Effector memory CD4-positive, alpha-beta T cell (primary cell): Measurements from ENCODE around the gene BCL2L12.

ENCODE experiments used
- DNase-seq, 3 donors: peaks; one replicate each; pipeline ENCODE4 v3.0.0-alpha.2; 2020
- H3K27ac ChIP-seq: 2 replicates; pipeline ENCODE4 v1.7.0; 2013; ENCODE audit warnings: mild to moderate bottlenecking, low read length, moderate library complexity; ENCODE audit not compliant: insufficient read depth, poor library complexity, severe bottlenecking
- H3K27me3 ChIP-seq: replicated peaks from 2 replicates; pipeline ENCODE4 v1.7.0; 2013; ENCODE audit warnings: mild to moderate bottlenecking, low read length; ENCODE audit not compliant: insufficient read depth, control insufficient read depth, poor library complexity, severe bottlenecking
- H3K36me3 ChIP-seq: 2 replicates; pipeline ENCODE4 v1.7.0; 2013; ENCODE audit warnings: mild to moderate bottlenecking, low read length, moderate library complexity; ENCODE audit not compliant: control insufficient read depth, insufficient read depth
- H3K4me1 ChIP-seq: 2 replicates; pipeline ENCODE4 v1.7.0; 2013; ENCODE audit warnings: low read length, mild to moderate bottlenecking; ENCODE audit not compliant: control insufficient read depth, insufficient read depth, poor library complexity, severe bottlenecking
- H3K4me3 ChIP-seq: 2 replicates; pipeline ENCODE4 v1.7.0; 2013; ENCODE audit warnings: low read length, low read depth, mild to moderate bottlenecking; ENCODE audit not compliant: insufficient read depth, poor library complexity, severe bottlenecking
- H3K9me3 ChIP-seq: 2 replicates; pipeline ENCODE4 v1.7.0; 2013; ENCODE audit warnings: mild to moderate bottlenecking, low read length, moderate library complexity; ENCODE audit not compliant: control insufficient read depth

Gene BCL2L12

DNA sequence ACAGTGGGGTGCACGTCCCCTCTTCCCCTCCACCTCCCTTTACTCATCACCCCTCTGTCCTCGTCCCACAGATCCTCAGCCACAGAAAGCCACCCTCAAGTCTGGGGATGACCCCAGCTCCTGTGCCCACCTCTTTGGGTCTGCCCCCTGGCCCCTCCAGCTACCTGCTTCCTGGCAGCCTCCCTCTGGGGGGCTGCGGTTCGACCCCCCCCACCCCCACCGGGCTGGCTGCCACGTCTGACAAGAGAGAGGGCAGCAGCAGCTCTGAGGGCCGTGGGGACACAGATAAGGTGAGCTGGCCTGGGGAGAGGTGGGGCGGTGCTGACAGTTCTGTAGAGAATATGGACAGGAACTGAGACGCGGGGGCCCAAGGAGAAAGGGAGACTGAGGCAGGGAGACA is 11.2 kb upstream of the BCL2L12 start:
- no peak for DNase-seq
- peaks cover 84% of the 10 kb centered on the region for H3K36me3 ChIP-seq

DNA sequence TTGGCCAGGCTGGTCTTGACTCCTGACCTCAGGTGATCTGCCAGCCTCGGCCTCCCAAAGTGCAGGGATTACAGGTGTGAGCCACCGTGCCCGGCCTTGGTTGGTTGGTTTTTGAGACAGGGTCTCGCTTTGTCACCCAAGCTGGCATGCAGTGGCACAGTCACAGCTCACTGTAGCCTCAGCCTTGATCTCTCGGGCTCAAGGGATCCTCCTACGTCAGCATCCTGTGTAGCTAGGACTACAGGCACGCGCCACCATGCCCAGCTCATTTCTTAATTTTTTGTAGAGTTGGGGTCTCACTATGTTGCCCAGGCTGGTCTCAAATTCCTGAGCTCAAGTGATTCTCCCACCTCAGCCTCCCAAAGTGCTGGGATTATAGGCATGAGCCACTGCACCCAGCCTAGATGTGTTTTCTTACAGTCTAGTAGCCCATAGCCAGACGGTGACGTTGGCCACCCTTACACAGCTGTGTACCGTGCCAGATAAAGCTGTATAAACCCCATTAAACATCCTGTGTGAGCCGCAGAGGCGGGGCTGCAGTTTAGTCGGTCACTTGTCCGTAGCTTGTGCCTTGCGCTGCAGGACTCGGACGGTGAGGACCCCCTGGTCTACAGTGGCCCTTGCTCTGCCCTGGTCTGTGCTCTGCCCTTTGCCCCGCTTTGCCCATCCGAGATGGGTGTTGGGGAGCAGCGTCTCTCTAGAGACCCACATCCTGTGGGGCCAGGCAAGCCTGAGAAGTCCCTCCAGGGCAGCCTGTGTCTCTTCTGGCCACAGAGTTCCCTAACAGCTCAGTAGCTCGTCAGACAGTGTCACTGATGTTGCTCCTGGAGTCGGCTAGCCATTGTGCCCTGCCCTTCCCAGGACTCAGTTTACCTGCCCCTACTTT is 9.9 kb upstream of the BCL2L12 start:
- Histone ChIP-seq H3K9me3 (no peaks in the 10 kb centered on the region), H3K27me3 (no peaks in the 10 kb centered on the region), H3K36me3 (peaks cover 82% of the 10 kb centered on the region), H3K4me3 (no peak overlapping the region), H3K4me1 (no peaks in the 10 kb centered on the region), H3K27ac (no peak overlapping the region)
- no peak for DNase-seq

More for the DNA sequence above, 11.2 kb upstream of the BCL2L12 start:
- no peak overlapping the region for H3K4me3 ChIP-seq
- H3K27ac ChIP-seq: no peak overlapping the region
- H3K27me3 ChIP-seq: no peaks in the 10 kb centered on the region
- H3K9me3 ChIP-seq: no peaks in the 10 kb centered on the region
- no peaks in the 10 kb centered on the region for H3K4me1 ChIP-seq

DNA sequence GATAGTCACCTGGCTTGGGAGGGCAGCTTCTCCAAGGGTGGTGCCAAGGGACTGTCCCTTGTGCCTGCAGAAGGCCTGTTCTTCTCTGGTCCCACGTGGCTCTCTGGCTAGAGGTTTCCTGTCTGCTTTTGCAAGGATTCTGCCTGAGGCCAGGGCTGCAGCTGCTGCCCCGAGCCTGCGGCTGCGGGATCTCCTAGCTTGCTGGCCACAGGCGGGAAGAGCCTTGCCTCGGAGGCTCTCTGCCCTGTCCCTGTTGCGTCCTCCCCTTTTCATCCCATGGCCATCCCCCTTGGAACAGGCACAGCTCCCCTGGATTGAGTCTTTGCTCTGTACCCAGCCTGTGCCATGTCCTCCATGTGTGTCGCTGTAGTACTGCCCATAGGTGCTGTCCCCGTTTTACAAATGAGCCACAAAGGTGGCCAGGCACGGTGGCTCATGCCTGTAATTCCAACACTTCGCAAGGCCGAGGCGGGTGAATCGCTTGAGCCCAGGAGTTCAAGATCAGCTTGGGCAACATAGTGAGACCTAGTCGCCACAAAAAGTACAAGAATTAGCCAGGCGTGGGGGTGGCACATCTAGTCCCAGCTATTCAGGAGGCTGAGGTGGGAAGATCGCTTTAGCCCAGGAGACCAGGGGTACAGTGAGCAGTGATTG is 9.2 kb upstream of the BCL2L12 start:
- Histone ChIP-seq H3K36me3 (peaks cover 84% of the 10 kb centered on the region), H3K4me1 (no peaks in the 10 kb centered on the region), H3K27me3 (no peaks in the 10 kb centered on the region), H3K4me3 (no peak overlapping the region), H3K9me3 (no peaks in the 10 kb centered on the region), H3K27ac (no peak overlapping the region)
- DNase-seq: no peak

DNA sequence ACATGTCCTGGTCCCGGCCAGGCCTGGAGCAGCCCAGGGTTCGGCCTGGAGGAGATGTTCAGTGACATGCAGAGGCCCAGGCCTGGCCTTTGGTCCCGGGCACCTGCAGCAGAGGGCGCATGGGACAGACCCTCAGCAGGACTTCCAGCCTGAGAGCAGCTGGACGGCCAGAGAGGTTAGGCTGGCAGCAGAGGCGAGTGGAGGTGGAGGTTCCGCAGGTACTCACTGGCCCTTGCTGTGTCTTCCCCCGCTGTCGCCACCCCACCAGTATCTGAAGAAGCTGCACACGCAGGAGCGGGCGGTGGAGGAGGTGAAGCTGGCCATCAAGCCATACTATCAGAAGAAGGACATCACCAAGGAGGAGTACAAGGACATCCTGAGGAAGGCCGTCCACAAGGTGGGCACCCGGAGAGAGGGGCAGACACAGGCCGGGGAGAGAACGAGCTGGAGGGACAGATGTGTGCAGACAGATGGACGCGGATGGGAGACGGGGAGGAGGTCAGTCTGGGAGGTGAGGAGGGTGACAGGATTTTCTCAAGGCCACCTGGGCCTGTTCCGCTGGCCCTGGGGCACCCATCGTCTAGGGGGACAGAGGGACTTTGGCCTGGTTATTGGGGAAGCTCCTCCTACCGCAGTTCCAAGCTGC is 8.1 kb upstream of the BCL2L12 start:
- Histone ChIP-seq H3K27me3 (no peaks in the 10 kb centered on the region), H3K4me1 (peaks cover 4% of the 10 kb centered on the region), H3K27ac (no peak overlapping the region), H3K9me3 (no peaks in the 10 kb centered on the region), H3K36me3 (peaks cover 90% of the 10 kb centered on the region), H3K4me3 (no peak overlapping the region)
- DNase-seq: no peak

DNA sequence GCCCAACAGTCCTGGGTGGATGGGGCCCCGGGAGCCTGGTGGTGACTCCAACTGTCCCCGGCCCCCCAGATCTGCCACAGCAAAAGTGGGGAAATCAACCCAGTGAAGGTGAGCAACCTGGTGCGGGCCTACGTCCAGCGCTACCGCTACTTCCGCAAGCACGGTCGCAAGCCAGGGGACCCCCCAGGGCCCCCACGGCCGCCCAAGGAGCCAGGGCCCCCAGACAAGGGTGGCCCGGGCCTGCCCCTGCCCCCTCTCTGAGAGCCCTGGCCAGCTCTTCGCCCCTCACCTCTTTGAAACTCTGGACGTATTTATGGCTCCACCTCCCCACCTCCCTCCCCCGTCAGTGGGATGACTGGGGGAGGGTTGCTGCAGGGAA is 7.6 kb upstream of the BCL2L12 start:
- Histone ChIP-seq H3K27ac (no peak overlapping the region), H3K27me3 (no peaks in the 10 kb centered on the region), H3K9me3 (no peaks in the 10 kb centered on the region), H3K4me1 (peaks cover 9% of the 10 kb centered on the region), H3K4me3 (no peak overlapping the region), H3K36me3 (peaks cover 90% of the 10 kb centered on the region)
- no peak for DNase-seq

DNA sequence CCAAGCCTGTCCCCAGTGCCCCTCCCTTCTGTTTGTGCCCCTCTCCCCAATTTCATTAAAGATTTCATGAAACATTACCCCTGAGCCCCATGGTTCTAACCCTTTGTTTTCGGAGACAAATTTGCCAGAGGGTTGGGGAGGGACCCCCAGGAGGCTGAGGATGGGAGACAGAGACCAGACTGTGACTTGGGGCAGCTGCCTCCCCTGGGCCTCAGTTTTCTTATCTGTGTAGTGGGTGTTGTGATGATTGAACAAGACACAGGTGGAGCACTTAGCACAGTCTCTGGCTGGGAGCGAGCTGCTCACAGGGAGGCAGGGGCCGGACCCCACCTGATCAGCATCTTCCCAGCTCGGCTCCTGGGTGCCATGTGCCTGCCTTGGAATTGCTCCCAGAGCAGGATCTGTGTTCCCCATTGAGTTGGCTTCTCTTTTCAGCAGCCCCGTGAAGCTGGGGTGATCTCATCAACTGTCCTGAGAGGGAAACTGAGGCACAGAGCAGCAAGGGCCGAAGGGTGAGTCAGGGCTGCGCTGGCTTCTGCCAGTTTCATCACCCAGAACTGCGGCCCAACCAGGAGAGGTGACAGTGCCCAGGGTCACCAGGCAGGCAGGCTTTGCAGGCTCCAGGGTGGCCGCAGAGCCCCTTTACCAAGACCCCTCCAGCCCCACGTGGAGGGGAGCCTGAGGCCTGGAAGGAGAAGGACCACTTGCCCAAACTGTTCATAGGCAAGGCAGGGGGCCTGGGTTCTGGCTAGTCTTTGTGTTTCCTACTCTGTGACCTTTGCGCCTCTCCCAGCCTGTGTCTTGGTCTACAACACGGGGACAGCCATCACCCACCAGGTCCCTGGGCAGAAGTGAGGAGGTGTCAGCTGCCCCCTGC is 6.9 kb upstream of the BCL2L12 start:
- Histone ChIP-seq H3K36me3 (peaks cover 87% of the 10 kb centered on the region), H3K9me3 (no peaks in the 10 kb centered on the region), H3K4me1 (peaks cover 15% of the 10 kb centered on the region), H3K27ac (peak overlapping the region; percentile 14), H3K27me3 (no peaks in the 10 kb centered on the region), H3K4me3 (no peak overlapping the region)
- DNase-seq: no peak

DNA sequence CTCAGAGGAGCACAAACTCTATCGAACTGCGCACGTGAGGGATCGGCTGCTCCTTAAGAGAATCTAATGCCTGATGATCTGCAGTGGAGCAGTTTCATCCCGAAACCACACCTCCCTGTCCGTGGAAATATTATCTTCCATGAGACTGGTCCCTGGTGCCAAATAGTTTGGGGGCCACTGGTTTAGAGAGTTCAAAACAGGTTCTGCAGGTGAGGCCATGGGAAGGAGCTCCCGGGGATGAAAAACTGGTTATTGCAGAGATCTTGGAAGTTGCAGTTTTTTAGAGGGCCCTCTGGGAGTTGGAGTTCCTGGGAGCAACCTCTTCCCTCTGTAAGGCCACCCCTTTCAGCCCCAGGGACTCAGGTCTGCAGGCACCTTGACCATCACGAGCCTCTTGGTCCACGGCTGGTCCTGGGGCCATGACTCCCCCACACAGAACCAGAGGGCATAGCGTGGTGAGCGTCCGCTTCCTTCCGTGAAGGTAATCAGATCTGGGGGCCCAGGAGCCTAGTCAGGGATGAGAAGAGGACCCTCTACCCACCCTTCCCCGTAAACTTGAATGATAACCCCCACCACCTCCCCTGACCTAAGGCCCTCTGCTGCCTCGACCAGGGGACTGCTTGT is 5.3 kb upstream of the BCL2L12 start:
- H3K36me3 ChIP-seq: peaks cover 73% of the 10 kb centered on the region

DNA sequence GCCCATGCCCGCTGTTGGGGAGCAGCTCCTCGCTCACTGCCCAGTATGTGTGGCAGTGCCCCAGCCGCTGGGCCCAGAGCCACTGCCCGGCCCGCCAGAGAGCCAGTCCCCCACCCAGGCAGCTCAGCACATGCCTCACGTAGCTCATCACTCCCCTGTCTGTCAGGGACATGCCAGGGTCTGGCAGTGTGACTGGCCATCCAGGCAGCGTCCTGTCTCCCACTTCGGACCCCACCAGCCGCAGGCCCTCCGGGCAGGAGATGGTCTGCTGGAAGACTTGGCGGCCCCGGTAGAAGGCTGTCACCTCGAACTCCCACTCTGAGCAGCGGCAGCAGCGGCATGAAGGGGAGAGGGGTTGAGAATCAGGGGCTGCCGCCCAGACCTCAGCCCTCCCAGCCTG is 3.7 kb upstream of the BCL2L12 start:
- H3K4me3 ChIP-seq: no peak overlapping the region
- peaks cover 27% of the 10 kb centered on the region for H3K4me1 ChIP-seq
- H3K27ac ChIP-seq: peak overlapping the region; percentile 85
- no peaks in the 10 kb centered on the region for H3K27me3 ChIP-seq
- no peak for DNase-seq
- H3K36me3 ChIP-seq: peaks cover 58% of the 10 kb centered on the region
- H3K9me3 ChIP-seq: no peaks in the 10 kb centered on the region

More for the DNA sequence above, 5.3 kb upstream of the BCL2L12 start:
- H3K4me3 ChIP-seq: no peak overlapping the region
- DNase-seq: no peak
- H3K9me3 ChIP-seq: no peaks in the 10 kb centered on the region
- H3K4me1 ChIP-seq: peaks cover 20% of the 10 kb centered on the region
- H3K27ac ChIP-seq: peak overlapping the region; percentile 13
- H3K27me3 ChIP-seq: no peaks in the 10 kb centered on the region

DNA sequence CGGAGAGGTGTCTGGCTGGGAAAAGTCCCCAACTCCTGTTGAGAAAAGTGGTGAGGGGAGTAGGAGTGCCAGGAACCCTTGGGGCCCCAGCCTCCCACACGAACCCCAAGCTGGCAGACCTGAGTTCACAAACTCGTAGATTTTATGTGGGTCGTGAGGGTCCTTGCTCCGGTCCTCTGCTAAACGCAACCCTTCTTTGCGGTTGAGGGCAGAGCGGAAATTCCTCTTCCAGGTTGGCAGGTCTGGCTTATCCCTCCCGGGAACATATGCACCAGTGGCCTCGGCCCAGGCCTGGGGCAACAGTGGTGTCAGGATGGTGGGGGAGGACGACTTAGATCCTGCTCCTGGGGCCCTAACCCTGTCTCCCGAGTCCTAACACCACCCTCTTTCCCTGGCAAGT is 2.5 kb upstream of the BCL2L12 start:
- Histone ChIP-seq H3K9me3 (no peaks in the 10 kb centered on the region), H3K36me3 (peaks cover 46% of the 10 kb centered on the region), H3K27me3 (no peaks in the 10 kb centered on the region), H3K27ac (peak overlapping the region; percentile 85), H3K4me3 (peak overlapping the region; percentile 97), H3K4me1 (peaks cover 27% of the 10 kb centered on the region)
- DNase-seq: no peak
